ENCODE data around the gene BCAS1. TPM values are rescaled to one million over a fixed set of nuclear protein-coding genes. Genes with fewer than 3 reads are reported as not detected.

The BCAS1 gene
- total RNA-seq, 1 donor from 2014 or later, result not detected

GRCh38 chr20:54108817-54109216 is 38.4 kb upstream of the BCAS1 start:
- H3K36me3 ChIP-seq (ENCODE audit: control insufficient read depth, insufficient read depth, low read length), result no peaks in the 10 kb centered on the region
- DNase-seq (ENCODE audit: low read depth), result no peak
- no peak overlapping the region for H3K4me3 ChIP-seq (ENCODE audit: low read depth, low read length)
- no peaks in the 10 kb centered on the region for H3K27me3 ChIP-seq (ENCODE audit: control insufficient read depth, insufficient read depth, low read length)
- TF ChIP-seq CTCF (IDR thresholded peaks at IDR 0.05; ENCODE audit: insufficient read depth, low read length, severe bottlenecking), result no peak
- no peak for FAIRE-seq

- no peak for FAIRE-seq
- TF ChIP-seq CTCF (IDR thresholded peaks at IDR 0.05; ENCODE audit: insufficient read depth, low read length, severe bottlenecking), result no peak
These were observed 37.9 kb upstream of the BCAS1 start for GRCh38 chr20:54108326-54108642.

GRCh38 chr20:54107600-54108325 is 37.4 kb upstream of the BCAS1 start:
- Histone ChIP-seq H3K36me3 (ENCODE audit: control insufficient read depth, insufficient read depth, low read length) (no peaks in the 10 kb centered on the region), H3K4me3 (ENCODE audit: low read depth, low read length) (no peak overlapping the region), H3K27me3 (ENCODE audit: control insufficient read depth, insufficient read depth, low read length) (no peaks in the 10 kb centered on the region)
- TF ChIP-seq CTCF (IDR thresholded peaks at IDR 0.05; ENCODE audit: insufficient read depth, low read length, severe bottlenecking), result no peak
- peak; percentile 70 for DNase-seq (ENCODE audit: low read depth)
- no peak for FAIRE-seq

More at GRCh38 chr20:54108326-54108642, 37.9 kb upstream of the BCAS1 start:
- Histone ChIP-seq H3K27me3 (ENCODE audit: control insufficient read depth, insufficient read depth, low read length) (no peaks in the 10 kb centered on the region), H3K4me3 (ENCODE audit: low read depth, low read length) (no peak overlapping the region), H3K36me3 (ENCODE audit: control insufficient read depth, insufficient read depth, low read length) (no peaks in the 10 kb centered on the region)
- DNase-seq (ENCODE audit: low read depth), result no peak

- Histone ChIP-seq H3K4me3 (ENCODE audit: low read depth, low read length) (no peak overlapping the region), H3K27me3 (ENCODE audit: control insufficient read depth, insufficient read depth, low read length) (no peaks in the 10 kb centered on the region), H3K36me3 (ENCODE audit: control insufficient read depth, insufficient read depth, low read length) (no peaks in the 10 kb centered on the region)
- DNase-seq (ENCODE audit: low read depth) (peak; percentile 71), FAIRE-seq (no peak)
- TF ChIP-seq CTCF (IDR thresholded peaks at IDR 0.05; ENCODE audit: insufficient read depth, low read length, severe bottlenecking), result no peak
These were observed 36.8 kb upstream of the BCAS1 start for GRCh38 chr20:54107181-54107580.

GRCh38 chr20:54106162-54106561 is 35.8 kb upstream of the BCAS1 start:
- Histone ChIP-seq H3K36me3 (ENCODE audit: control insufficient read depth, insufficient read depth, low read length) (no peaks in the 10 kb centered on the region), H3K4me3 (ENCODE audit: low read depth, low read length) (no peak overlapping the region), H3K27me3 (ENCODE audit: control insufficient read depth, insufficient read depth, low read length) (no peaks in the 10 kb centered on the region)
- DNase-seq (ENCODE audit: low read depth), result no peak
- no peak for FAIRE-seq
- no peak for TF ChIP-seq CTCF (IDR thresholded peaks at IDR 0.05; ENCODE audit: insufficient read depth, low read length, severe bottlenecking)

GRCh38 chr20:54105653-54106052 is 35.3 kb upstream of the BCAS1 start:
- TF ChIP-seq CTCF (IDR thresholded peaks at IDR 0.05; ENCODE audit: insufficient read depth, low read length, severe bottlenecking), result no peak
- peak; percentile 90 for DNase-seq (ENCODE audit: low read depth)
- Histone ChIP-seq H3K4me3 (ENCODE audit: low read depth, low read length) (no peak overlapping the region), H3K36me3 (ENCODE audit: control insufficient read depth, insufficient read depth, low read length) (no peaks in the 10 kb centered on the region), H3K27me3 (ENCODE audit: control insufficient read depth, insufficient read depth, low read length) (no peaks in the 10 kb centered on the region)
- no peak for FAIRE-seq

Data from bronchial epithelial cell (primary cell).